Liver (tissue), 9 donors: ENCODE measurements around the gene TADA2A. TPM values are rescaled to one million over a fixed set of nuclear protein-coding genes. Genes with fewer than 3 reads are reported as not detected.

ENCODE experiments used
- DNase-seq: peaks from one replicate; pipeline ENCODE4 v3.0.0-alpha.2; 2017; ENCODE audit warnings: low spot score
- H3K27ac ChIP-seq, 2 donors: one replicate each; pipeline ENCODE4 v1.7.0; 2013; ENCODE audit warnings: inconsistent platforms in 2 of 2, low read length in 2 of 2, control low read depth in 1 of 2, low read depth in 1 of 2, mild to moderate bottlenecking in 1 of 2
- H3K27me3 ChIP-seq, 4 donors: one replicate each; pipeline versions ENCODE4 v1.6.1 to v1.7.0; 2013; ENCODE audit warnings: low read length in 3 of 4, inconsistent platforms in 1 of 4, mild to moderate bottlenecking in 1 of 4, moderate library complexity in 1 of 4; ENCODE audit not compliant: control insufficient read depth in 4 of 4, insufficient read depth in 4 of 4
- H3K36me3 ChIP-seq, 4 donors: one replicate each; pipeline versions ENCODE4 v1.6.1 to v1.7.0; 2013; ENCODE audit warnings: low read length in 3 of 4, mild to moderate bottlenecking in 3 of 4, low read depth in 1 of 4, moderate library complexity in 1 of 4; ENCODE audit not compliant: control insufficient read depth in 4 of 4, insufficient read depth in 3 of 4
- H3K4me1 ChIP-seq, 4 donors: one replicate each; pipeline versions ENCODE4 v1.6.1 to v1.7.0; 2013; ENCODE audit warnings: low read length in 3 of 4, mild to moderate bottlenecking in 3 of 4, moderate library complexity in 1 of 4; ENCODE audit not compliant: control insufficient read depth in 4 of 4, insufficient read depth in 4 of 4
- H3K4me3 ChIP-seq, 3 donors: one replicate each; pipeline versions ENCODE4 v1.6.1 to v1.7.0; 2013; ENCODE audit warnings: low read length in 3 of 3, control low read depth in 1 of 3, low read depth in 1 of 3, mild to moderate bottlenecking in 1 of 3
- H3K9ac ChIP-seq, 2 donors: one replicate each; pipeline ENCODE4 v1.7.0; 2013; ENCODE audit warnings: low read length in 2 of 2, mild to moderate bottlenecking in 2 of 2, moderate library complexity in 2 of 2, control low read depth in 1 of 2, low read depth in 1 of 2
- H3K9me3 ChIP-seq, 4 donors: one replicate each; pipeline versions ENCODE4 v1.6.1 to v1.7.0; 2013; ENCODE audit warnings: low read length in 3 of 4; ENCODE audit not compliant: control insufficient read depth in 4 of 4
- EGR1 ChIP-seq, 2 donors: IDR thresholded peaks; 2 replicates each; pipeline ENCODE4 v1.6.1; 2016 to 2018; ENCODE audit warnings: antibody characterized with exemption in 2 of 2, low read depth in 2 of 2
- FOXA1 ChIP-seq: IDR thresholded peaks from 2 replicates; pipeline ENCODE4 v1.6.1; 2016; ENCODE audit warnings: antibody characterized with exemption
- FOXA2 ChIP-seq: IDR thresholded peaks from 2 replicates; pipeline ENCODE4 v1.6.1; 2016; ENCODE audit warnings: antibody characterized with exemption
- GABPA ChIP-seq, 2 donors: IDR thresholded peaks in 1 of 2; conservative IDR thresholded peaks in 1 of 2; 2 replicates each; pipeline ENCODE4 v1.6.1; 2016; ENCODE audit warnings: antibody characterized with exemption in 2 of 2, mild to moderate bottlenecking in 1 of 2, moderate library complexity in 1 of 2
- HNF4A ChIP-seq, 2 donors: conservative IDR thresholded peaks; 2 replicates each; pipeline ENCODE4 v1.6.1; 2016; ENCODE audit warnings: antibody characterized with exemption in 2 of 2, mild to moderate bottlenecking in 2 of 2
- HNF4G ChIP-seq: IDR thresholded peaks from 2 replicates; pipeline ENCODE4 v1.6.1; 2016; ENCODE audit warnings: antibody characterized with exemption
- JUND ChIP-seq, 2 donors: IDR thresholded peaks; 2 replicates each; pipeline ENCODE4 v1.6.1; 2016; ENCODE audit warnings: antibody characterized with exemption in 2 of 2
- NR2F2 ChIP-seq: IDR thresholded peaks from 2 replicates; pipeline ENCODE4 v1.6.1; 2016; ENCODE audit warnings: antibody characterized with exemption
- RAD21 ChIP-seq, 2 donors: IDR thresholded peaks; 2 replicates each; pipeline ENCODE4 v1.6.1; 2016; ENCODE audit warnings: antibody characterized with exemption in 2 of 2, mild to moderate bottlenecking in 2 of 2
- RXRA ChIP-seq, 2 donors: IDR thresholded peaks; 2 replicates each; pipeline ENCODE4 v1.6.1; 2017 to 2018; ENCODE audit warnings: antibody characterized with exemption in 2 of 2, mild to moderate bottlenecking in 1 of 2
- SP1 ChIP-seq: IDR thresholded peaks from 2 replicates; pipeline ENCODE4 v1.6.1; 2018; ENCODE audit warnings: antibody characterized with exemption, mild to moderate bottlenecking
- TAF1 ChIP-seq: conservative IDR thresholded peaks from 2 replicates; pipeline ENCODE4 v1.6.1; 2016; ENCODE audit warnings: antibody characterized with exemption, mild to moderate bottlenecking
- YY1 ChIP-seq: IDR thresholded peaks from 2 replicates; pipeline ENCODE4 v1.6.1; 2016; ENCODE audit warnings: antibody characterized with exemption, mild to moderate bottlenecking
- WGBS: extraction: QIAGEN DNeasy Blood & Tissue Kit; methylation state at CpG from one replicate; pipeline ENCODE4 v1.1.7; 2013; 5-methylcytosine and 5-hydroxymethylcytosine counted together
- polyA plus RNA-seq, 2 donors: library from polyadenylated mRNA; stranded (reverse) in 1 of 2; unstranded in 1 of 2; fragments of 200-250 nt in 1 of 2; fragments of >200 nt in 1 of 2; fragmentation: Nextera tagmentation in 1 of 2; extraction: Ambion mirVana in 1 of 2; gene quantifications; one replicate each; pipeline versions ENCODE4 v1.2.1 to v1.2.3, GENCODE V29; 2013 to 2015
- total RNA-seq, 2 donors: library from RNA; depleted of rRNA; stranded (reverse); fragments of >200 nt; gene quantifications; one replicate each; pipeline ENCODE4 v1.2.3, GENCODE V29; 2014
- TF ChIP-seq, protein P1 (sequence below): IDR thresholded peaks from 2 replicates; pipeline ENCODE4 v1.6.1; 2016; ENCODE audit warnings: antibody characterized with exemption
- TF ChIP-seq, protein P2 (sequence below): IDR thresholded peaks from 2 replicates; pipeline ENCODE4 v1.6.1; 2016; ENCODE audit warnings: antibody characterized with exemption
- TF ChIP-seq, protein P3 (sequence below): IDR thresholded peaks from 2 replicates; pipeline ENCODE4 v1.6.1; 2016; ENCODE audit warnings: antibody characterized with exemption, mild to moderate bottlenecking
- TF ChIP-seq, protein P4 (sequence below): fragments of 150-350 bp; IDR thresholded peaks from 2 replicates; pipeline ENCODE4 v1.5.1; 2017; ENCODE audit warnings: improper control_type of control experiment, low read depth, low read length; ENCODE audit not compliant: missing input control
- donor health status: healthy.
- donor health status: healthy.
- donor health status: healthy.
- donor health status: healthy.
- donor health status: healthy.

Gene TADA2A
- total and polyA plus RNA-seq, 4 donors = 2.8 to 13.4 (median 8.2) TPM

DNA sequence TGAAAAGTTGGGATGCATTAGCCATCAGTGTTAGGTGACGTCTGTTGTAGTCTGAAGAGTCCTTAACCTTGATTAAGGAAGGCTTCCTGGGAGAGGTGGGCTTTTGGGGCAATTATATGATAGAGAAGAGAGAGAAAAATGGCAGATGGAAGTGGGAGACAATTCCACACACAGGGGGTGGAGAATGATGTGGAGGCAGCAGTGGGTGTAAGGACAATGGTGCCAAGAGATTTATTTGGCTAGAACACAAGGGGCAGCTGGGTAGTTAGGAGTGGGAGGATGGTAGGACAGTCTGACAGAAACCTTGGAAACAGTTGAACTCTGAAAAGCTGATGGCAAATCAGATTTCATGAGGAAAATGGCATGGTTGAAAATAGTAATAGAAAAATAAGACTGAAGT lies 72.3 kb downstream of the TADA2A start:
- Histone ChIP-seq H3K36me3 (peaks cover 4 to 39% (median 24%) of the 10 kb centered on the region in 4 donors), H3K4me3 (no peak overlapping the region), H3K4me1 (no peaks in the 10 kb centered on the region), H3K27ac (no peak overlapping the region), H3K27me3 (no peaks in the 10 kb centered on the region), H3K9me3 (no peaks in the 10 kb centered on the region), H3K9ac (no peak overlapping the region)
- DNase-seq = no peak
- TF ChIP-seq, protein P1, sequence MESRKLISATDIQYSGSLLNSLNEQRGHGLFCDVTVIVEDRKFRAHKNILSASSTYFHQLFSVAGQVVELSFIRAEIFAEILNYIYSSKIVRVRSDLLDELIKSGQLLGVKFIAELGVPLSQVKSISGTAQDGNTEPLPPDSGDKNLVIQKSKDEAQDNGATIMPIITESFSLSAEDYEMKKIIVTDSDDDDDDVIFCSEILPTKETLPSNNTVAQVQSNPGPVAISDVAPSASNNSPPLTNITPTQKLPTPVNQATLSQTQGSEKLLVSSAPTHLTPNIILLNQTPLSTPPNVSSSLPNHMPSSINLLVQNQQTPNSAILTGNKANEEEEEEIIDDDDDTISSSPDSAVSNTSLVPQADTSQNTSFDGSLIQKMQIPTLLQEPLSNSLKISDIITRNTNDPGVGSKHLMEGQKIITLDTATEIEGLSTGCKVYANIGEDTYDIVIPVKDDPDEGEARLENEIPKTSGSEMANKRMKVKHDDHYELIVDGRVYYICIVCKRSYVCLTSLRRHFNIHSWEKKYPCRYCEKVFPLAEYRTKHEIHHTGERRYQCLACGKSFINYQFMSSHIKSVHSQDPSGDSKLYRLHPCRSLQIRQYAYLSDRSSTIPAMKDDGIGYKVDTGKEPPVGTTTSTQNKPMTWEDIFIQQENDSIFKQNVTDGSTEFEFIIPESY = no peak
- WGBS = 96% methylated on average over 1 of the region's 1 CpG

DNA sequence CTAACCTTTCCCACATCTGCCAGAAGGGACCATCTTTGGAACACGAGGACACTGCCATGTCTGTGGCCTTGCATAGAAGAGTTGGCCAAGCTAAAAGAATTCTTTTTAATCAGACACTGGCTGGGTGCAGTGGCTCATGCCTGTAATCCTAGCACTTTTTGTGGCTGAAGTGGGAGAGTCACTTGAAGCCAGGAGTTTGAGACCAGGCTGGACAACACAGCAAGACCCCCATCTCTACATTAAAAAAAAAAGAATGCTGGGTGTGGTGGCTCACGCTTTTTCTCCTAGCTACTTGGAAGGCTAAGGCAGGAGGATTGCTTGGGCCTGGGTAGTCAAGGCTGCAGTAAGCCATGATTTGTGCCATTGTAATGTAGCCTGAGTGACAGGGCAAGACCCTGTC lies 73.7 kb downstream of the TADA2A start:
- Histone ChIP-seq H3K27ac (no peak overlapping the region), H3K9me3 (no peaks in the 10 kb centered on the region), H3K9ac (no peak overlapping the region), H3K4me3 (no peak overlapping the region), H3K4me1 (no peaks in the 10 kb centered on the region), H3K36me3 (peaks cover 3 to 31% (median 17%) of the 10 kb centered on the region in 4 donors), H3K27me3 (no peaks in the 10 kb centered on the region)
- WGBS = 98% methylated on average over 2 of the region's 2 CpGs
- DNase-seq = no peak
- no peak for TF ChIP-seq HNF4A (conservative IDR thresholded peaks at IDR 0.05)
- no peak for TF ChIP-seq NR2F2
- no peak for TF ChIP-seq FOXA2
- no peak for TF ChIP-seq SP1
- TF ChIP-seq, protein P2, sequence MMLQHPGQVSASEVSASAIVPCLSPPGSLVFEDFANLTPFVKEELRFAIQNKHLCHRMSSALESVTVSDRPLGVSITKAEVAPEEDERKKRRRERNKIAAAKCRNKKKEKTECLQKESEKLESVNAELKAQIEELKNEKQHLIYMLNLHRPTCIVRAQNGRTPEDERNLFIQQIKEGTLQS = no peak
- TF ChIP-seq TAF1 = no peak
- no peak for TF ChIP-seq RAD21 (IDR thresholded peaks at IDR 0.05)
- no peak for TF ChIP-seq RXRA (IDR thresholded peaks at IDR 0.05)
- TF ChIP-seq FOXA1 = no peak
- TF ChIP-seq, protein P3, sequence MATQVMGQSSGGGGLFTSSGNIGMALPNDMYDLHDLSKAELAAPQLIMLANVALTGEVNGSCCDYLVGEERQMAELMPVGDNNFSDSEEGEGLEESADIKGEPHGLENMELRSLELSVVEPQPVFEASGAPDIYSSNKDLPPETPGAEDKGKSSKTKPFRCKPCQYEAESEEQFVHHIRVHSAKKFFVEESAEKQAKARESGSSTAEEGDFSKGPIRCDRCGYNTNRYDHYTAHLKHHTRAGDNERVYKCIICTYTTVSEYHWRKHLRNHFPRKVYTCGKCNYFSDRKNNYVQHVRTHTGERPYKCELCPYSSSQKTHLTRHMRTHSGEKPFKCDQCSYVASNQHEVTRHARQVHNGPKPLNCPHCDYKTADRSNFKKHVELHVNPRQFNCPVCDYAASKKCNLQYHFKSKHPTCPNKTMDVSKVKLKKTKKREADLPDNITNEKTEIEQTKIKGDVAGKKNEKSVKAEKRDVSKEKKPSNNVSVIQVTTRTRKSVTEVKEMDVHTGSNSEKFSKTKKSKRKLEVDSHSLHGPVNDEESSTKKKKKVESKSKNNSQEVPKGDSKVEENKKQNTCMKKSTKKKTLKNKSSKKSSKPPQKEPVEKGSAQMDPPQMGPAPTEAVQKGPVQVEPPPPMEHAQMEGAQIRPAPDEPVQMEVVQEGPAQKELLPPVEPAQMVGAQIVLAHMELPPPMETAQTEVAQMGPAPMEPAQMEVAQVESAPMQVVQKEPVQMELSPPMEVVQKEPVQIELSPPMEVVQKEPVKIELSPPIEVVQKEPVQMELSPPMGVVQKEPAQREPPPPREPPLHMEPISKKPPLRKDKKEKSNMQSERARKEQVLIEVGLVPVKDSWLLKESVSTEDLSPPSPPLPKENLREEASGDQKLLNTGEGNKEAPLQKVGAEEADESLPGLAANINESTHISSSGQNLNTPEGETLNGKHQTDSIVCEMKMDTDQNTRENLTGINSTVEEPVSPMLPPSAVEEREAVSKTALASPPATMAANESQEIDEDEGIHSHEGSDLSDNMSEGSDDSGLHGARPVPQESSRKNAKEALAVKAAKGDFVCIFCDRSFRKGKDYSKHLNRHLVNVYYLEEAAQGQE = no peak
- TF ChIP-seq, protein P4, sequence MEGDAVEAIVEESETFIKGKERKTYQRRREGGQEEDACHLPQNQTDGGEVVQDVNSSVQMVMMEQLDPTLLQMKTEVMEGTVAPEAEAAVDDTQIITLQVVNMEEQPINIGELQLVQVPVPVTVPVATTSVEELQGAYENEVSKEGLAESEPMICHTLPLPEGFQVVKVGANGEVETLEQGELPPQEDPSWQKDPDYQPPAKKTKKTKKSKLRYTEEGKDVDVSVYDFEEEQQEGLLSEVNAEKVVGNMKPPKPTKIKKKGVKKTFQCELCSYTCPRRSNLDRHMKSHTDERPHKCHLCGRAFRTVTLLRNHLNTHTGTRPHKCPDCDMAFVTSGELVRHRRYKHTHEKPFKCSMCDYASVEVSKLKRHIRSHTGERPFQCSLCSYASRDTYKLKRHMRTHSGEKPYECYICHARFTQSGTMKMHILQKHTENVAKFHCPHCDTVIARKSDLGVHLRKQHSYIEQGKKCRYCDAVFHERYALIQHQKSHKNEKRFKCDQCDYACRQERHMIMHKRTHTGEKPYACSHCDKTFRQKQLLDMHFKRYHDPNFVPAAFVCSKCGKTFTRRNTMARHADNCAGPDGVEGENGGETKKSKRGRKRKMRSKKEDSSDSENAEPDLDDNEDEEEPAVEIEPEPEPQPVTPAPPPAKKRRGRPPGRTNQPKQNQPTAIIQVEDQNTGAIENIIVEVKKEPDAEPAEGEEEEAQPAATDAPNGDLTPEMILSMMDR = no peak
- no peak for TF ChIP-seq EGR1 (IDR thresholded peaks at IDR 0.05; ENCODE audit: low read depth in 2 of 2)
- no peak for TF ChIP-seq JUND (IDR thresholded peaks at IDR 0.05)
- no peak for TF ChIP-seq HNF4G
- TF ChIP-seq YY1 = no peak
- TF ChIP-seq GABPA (IDR thresholded peaks at IDR 0.05 in 1 of 2, conservative IDR thresholded peaks at IDR 0.05 in 1 of 2) = no peak
